Fibroblast of villous mesenchyme (primary cell): ENCODE measurements around the gene PCDHB13. TPM values are rescaled to one million over a fixed set of nuclear protein-coding genes. Genes with fewer than 3 reads are reported as not detected.
"Not testable (repeated sequence)": the region's sequence is repeated elsewhere in the genome, so short reads cannot be mapped to it uniquely, and the experiment has no call there.

Experiments used
- DNase-seq: peaks from one replicate; pipeline ENCODE4 v3.0.0-alpha.2; 2010; ENCODE audit warnings: low read depth
- H3K4me3 ChIP-seq: 2 replicates; pipeline ENCODE4 v1.5.1; 2011; ENCODE audit warnings: low read depth, mild to moderate bottlenecking, low read length
- CTCF ChIP-seq: IDR thresholded peaks from 2 replicates; pipeline ENCODE4 v1.5.1; 2012; ENCODE audit warnings: low read depth, mild to moderate bottlenecking, low read length; ENCODE audit not compliant: insufficient read depth
- total RNA-seq: library from RNA; depleted of rRNA; stranded (reverse); fragments of >200 nt; gene quantifications from 2 replicates; pipeline ENCODE4 v1.2.3, GENCODE V29; 2012

Gene PCDHB13
- under 0.01 and 0.32 TPM in 2 replicates for total RNA-seq

- not testable (repeated sequence) for H3K4me3 ChIP-seq
- peak; percentile 16 for DNase-seq
- TF ChIP-seq CTCF, result peak; percentile 17
These were observed at the start of gene PCDHB13 for GRCh38 chr5:141213656-141214339. PCDHB13 (plus strand) TSS chr5:141213919; CDS start chr5:141214124, 205 bp downstream.

- no peak within 1 kb of the TSS for H3K4me3 ChIP-seq
- DNase-seq, result peak; percentile 10
- TF ChIP-seq CTCF, result peak; percentile 52
These were observed 41.1 kb upstream of the PCDHB13 start, which contains the start of gene PCDHB7 for GRCh38 chr5:141172381-141173204. PCDHB7 (plus strand) TSS chr5:141172644; CDS start chr5:141172836, 192 bp downstream.

- not testable (repeated sequence) for H3K4me3 ChIP-seq, DNase-seq
These were observed 39.2 kb upstream of the PCDHB13 start for GRCh38 chr5:141174291-141175104.

GRCh38 chr5:141175933-141176332 lies 37.8 kb upstream of the PCDHB13 start:
- no peak for DNase-seq
- H3K4me3 ChIP-seq, result no peak overlapping the region
- no peak for TF ChIP-seq CTCF

GRCh38 chr5:141177577-141178191 lies 36.0 kb upstream of the PCDHB13 start, which contains the start of gene PCDHB8:
PCDHB8 (plus strand) TSS chr5:141177790; CDS start chr5:141178035, 245 bp downstream.
- not testable (repeated sequence) for H3K4me3 ChIP-seq, DNase-seq

- not testable (repeated sequence) for DNase-seq, H3K4me3 ChIP-seq
These were observed 34.3 kb upstream of the PCDHB13 start for GRCh38 chr5:141179371-141179770.

- not testable (repeated sequence) for DNase-seq, H3K4me3 ChIP-seq
These were observed 33.8 kb upstream of the PCDHB13 start for GRCh38 chr5:141179876-141180275.

- DNase-seq, result no peak
- no peak overlapping the region for H3K4me3 ChIP-seq
- no peak for TF ChIP-seq CTCF
These were observed 33.4 kb upstream of the PCDHB13 start for GRCh38 chr5:141180313-141180712.
